Immature natural killer cell (primary cell): ENCODE results near the gene CCDC177. TPM values are rescaled to one million over a fixed set of nuclear protein-coding genes. Genes with fewer than 3 reads are reported as not detected.

Experiments used
- DNase-seq, 3 donors: peaks; one replicate each; pipeline ENCODE4 v3.0.0; 2022; ENCODE audit warnings: mixed read lengths in 1 of 3
- H3K27ac Mint-ChIP-seq, 6 donors: one replicate each; pipeline ENCODE4 v1.8.0; 2020; ENCODE audit warnings: mixed read lengths in 6 of 6, mild to moderate bottlenecking in 5 of 6, inconsistent platforms in 4 of 6, moderate library complexity in 3 of 6
- H3K27me3 Mint-ChIP-seq, 3 donors: one replicate each; pipeline ENCODE4 v1.8.0; 2020 to 2021; ENCODE audit warnings: low read depth in 3 of 3, mild to moderate bottlenecking in 3 of 3, mixed read lengths in 3 of 3, moderate library complexity in 3 of 3, inconsistent platforms in 1 of 3
- H3K36me3 Mint-ChIP-seq, 3 donors: one replicate each; pipeline ENCODE4 v1.8.0; 2020; ENCODE audit warnings: mixed read lengths in 3 of 3, inconsistent platforms in 2 of 3, mild to moderate bottlenecking in 2 of 3
- H3K4me1 Mint-ChIP-seq, 2 donors: one replicate each; pipeline ENCODE4 v1.8.0; 2020; ENCODE audit warnings: inconsistent platforms in 2 of 2, mild to moderate bottlenecking in 2 of 2, mixed read lengths in 2 of 2, moderate library complexity in 1 of 2
- H3K4me3 Mint-ChIP-seq, 5 donors: one replicate each; pipeline ENCODE4 v1.8.0; 2020; ENCODE audit warnings: mild to moderate bottlenecking in 5 of 5, mixed read lengths in 5 of 5, inconsistent platforms in 3 of 5, moderate library complexity in 3 of 5
- H3K9me3 Mint-ChIP-seq, 6 donors: one replicate each; pipeline ENCODE4 v1.8.0; 2020; ENCODE audit warnings: mild to moderate bottlenecking in 6 of 6, mixed read lengths in 6 of 6, inconsistent platforms in 4 of 6, moderate library complexity in 3 of 6
- polyA plus RNA-seq, 3 donors: library from polyadenylated mRNA; unstranded; fragments of 300-500 nt; fragmentation: Illumina TruSeq; gene quantifications; one replicate each; pipeline ENCODE4 v1.2.3, GENCODE V29; 2021

Gene CCDC177
- polyA plus RNA-seq, 3 donors from 2014 or later, result not detected

GRCh38 chr14:69587389-69587788, 12.7 kb upstream of the CCDC177 start:
- no peak overlapping the region for H3K4me3 Mint-ChIP-seq
- no peak overlapping the region for H3K27ac Mint-ChIP-seq

GRCh38 chr14:69586404-69586803, 11.7 kb upstream of the CCDC177 start:
- Mint-ChIP-seq H3K4me3 (no peak overlapping the region), H3K36me3 (no peaks in the 10 kb centered on the region), H3K9me3 (no peaks in the 10 kb centered on the region), H3K27ac (no peak overlapping the region), H3K27me3 (peaks cover 0 to 4% (median 2%) of the 10 kb centered on the region in 3 donors), H3K4me1 (no peaks in the 10 kb centered on the region)
- DNase-seq, result no peak

More at GRCh38 chr14:69587389-69587788, 12.7 kb upstream of the CCDC177 start:
- Mint-ChIP-seq H3K9me3 (no peaks in the 10 kb centered on the region), H3K4me1 (no peaks in the 10 kb centered on the region), H3K27me3 (peaks cover 2 to 4% (median 3%) of the 10 kb centered on the region in 3 donors), H3K36me3 (no peaks in the 10 kb centered on the region)
- DNase-seq, result no peak

GRCh38 chr14:69584389-69584788, 9.7 kb upstream of the CCDC177 start:
- Mint-ChIP-seq H3K36me3 (no peaks in the 10 kb centered on the region), H3K27ac (peak overlapping the region in 1 of 6 donors; percentile 68), H3K4me3 (no peak overlapping the region), H3K4me1 (no peaks in the 10 kb centered on the region), H3K27me3 (peaks cover 0 to 2% (median 0%) of the 10 kb centered on the region in 3 donors), H3K9me3 (no peaks in the 10 kb centered on the region)
- no peak for DNase-seq

GRCh38 chr14:69582829-69583228, 8.2 kb upstream of the CCDC177 start:
- H3K27ac Mint-ChIP-seq, result no peak overlapping the region

GRCh38 chr14:69582212-69582611, 7.5 kb upstream of the CCDC177 start:
- H3K36me3 Mint-ChIP-seq, result no peaks in the 10 kb centered on the region
- no peaks in the 10 kb centered on the region for H3K4me1 Mint-ChIP-seq
- no peak for DNase-seq
- no peak overlapping the region for H3K27ac Mint-ChIP-seq
- H3K27me3 Mint-ChIP-seq, result peaks cover 0 to 6% (median 5%) of the 10 kb centered on the region in 3 donors
- no peak overlapping the region for H3K4me3 Mint-ChIP-seq
- no peaks in the 10 kb centered on the region for H3K9me3 Mint-ChIP-seq

More at GRCh38 chr14:69582829-69583228, 8.2 kb upstream of the CCDC177 start:
- Mint-ChIP-seq H3K4me1 (no peaks in the 10 kb centered on the region), H3K27me3 (peaks cover 0 to 6% (median 5%) of the 10 kb centered on the region in 3 donors), H3K36me3 (no peaks in the 10 kb centered on the region), H3K9me3 (no peaks in the 10 kb centered on the region), H3K4me3 (no peak overlapping the region)
- no peak for DNase-seq

- DNase-seq, result no peak
- Mint-ChIP-seq H3K27ac (no peak overlapping the region), H3K9me3 (no peaks in the 10 kb centered on the region), H3K27me3 (peaks cover 4 to 10% (median 7%) of the 10 kb centered on the region in 3 donors), H3K4me3 (no peak overlapping the region), H3K36me3 (no peaks in the 10 kb centered on the region), H3K4me1 (no peaks in the 10 kb centered on the region)
Measured at GRCh38 chr14:69581316-69581935, 6.8 kb upstream of the CCDC177 start.

GRCh38 chr14:69580009-69580577, 5.4 kb upstream of the CCDC177 start:
- no peak overlapping the region for H3K4me3 Mint-ChIP-seq
- DNase-seq, result no peak
- no peak overlapping the region for H3K27ac Mint-ChIP-seq
- no peaks in the 10 kb centered on the region for H3K36me3 Mint-ChIP-seq
- H3K27me3 Mint-ChIP-seq, result peaks cover 4 to 15% (median 7%) of the 10 kb centered on the region in 3 donors
- H3K9me3 Mint-ChIP-seq, result no peaks in the 10 kb centered on the region
- no peaks in the 10 kb centered on the region for H3K4me1 Mint-ChIP-seq

GRCh38 chr14:69579476-69579875, 4.8 kb upstream of the CCDC177 start:
- Mint-ChIP-seq H3K4me3 (no peak overlapping the region), H3K4me1 (peaks cover 3 to 5% of the 10 kb centered on the region in 2 donors)

GRCh38 chr14:69574954-69575295, 254 bp upstream of the CCDC177 start:
- no peak overlapping the region for H3K27ac Mint-ChIP-seq
- H3K27me3 Mint-ChIP-seq, result peaks cover 9 to 27% (median 18%) of the 10 kb centered on the region in 3 donors
- H3K4me1 Mint-ChIP-seq, result peaks cover 7 to 8% of the 10 kb centered on the region in 2 donors
- H3K36me3 Mint-ChIP-seq, result no peaks in the 10 kb centered on the region
- no peak for DNase-seq
- peak overlapping the region; percentile 73 to 91 (median 88) for H3K4me3 Mint-ChIP-seq
- no peaks in the 10 kb centered on the region for H3K9me3 Mint-ChIP-seq

More at GRCh38 chr14:69579476-69579875, 4.8 kb upstream of the CCDC177 start:
- no peaks in the 10 kb centered on the region for H3K9me3 Mint-ChIP-seq
- no peak overlapping the region for H3K27ac Mint-ChIP-seq
- no peak for DNase-seq
- peaks cover 5 to 18% (median 10%) of the 10 kb centered on the region in 3 donors for H3K27me3 Mint-ChIP-seq
- H3K36me3 Mint-ChIP-seq, result no peaks in the 10 kb centered on the region

GRCh38 chr14:69573831-69574262, 824 bp downstream of the CCDC177 start:
- Mint-ChIP-seq H3K36me3 (no peaks in the 10 kb centered on the region), H3K4me1 (peaks cover 7 to 8% of the 10 kb centered on the region in 2 donors), H3K4me3 (peak overlapping the region in 3 of 5 donors; percentile 36 to 57 (median 52)), H3K27me3 (peaks cover 11 to 34% (median 21%) of the 10 kb centered on the region in 3 donors), H3K9me3 (no peaks in the 10 kb centered on the region), H3K27ac (no peak overlapping the region)
- DNase-seq, result no peak

GRCh38 chr14:69573205-69573830, 1.4 kb downstream of the CCDC177 start:
- Mint-ChIP-seq H3K27me3 (peaks cover 11 to 31% (median 19%) of the 10 kb centered on the region in 3 donors), H3K27ac (no peak overlapping the region), H3K9me3 (no peaks in the 10 kb centered on the region), H3K4me1 (peaks cover 7 to 8% of the 10 kb centered on the region in 2 donors), H3K4me3 (peak overlapping the region in 3 of 5 donors; percentile 36 to 57 (median 52)), H3K36me3 (no peaks in the 10 kb centered on the region)
- DNase-seq, result no peak

- H3K27ac Mint-ChIP-seq, result no peak overlapping the region
- peaks cover 11 to 28% (median 18%) of the 10 kb centered on the region in 3 donors for H3K27me3 Mint-ChIP-seq
- H3K36me3 Mint-ChIP-seq, result no peaks in the 10 kb centered on the region
- peak overlapping the region in 1 of 5 donors; percentile 48 for H3K4me3 Mint-ChIP-seq
- H3K9me3 Mint-ChIP-seq, result no peaks in the 10 kb centered on the region
- H3K4me1 Mint-ChIP-seq, result peaks cover 7 to 8% of the 10 kb centered on the region in 2 donors
- DNase-seq, result no peak
Measured at GRCh38 chr14:69572841-69573135, 1.9 kb downstream of the CCDC177 start.

- H3K27me3 Mint-ChIP-seq, result peaks cover 11 to 28% (median 20%) of the 10 kb centered on the region in 3 donors
- peaks cover 7 to 8% of the 10 kb centered on the region in 2 donors for H3K4me1 Mint-ChIP-seq
- no peak for DNase-seq
- peak overlapping the region in 2 of 5 donors; percentile 21 to 48 for H3K4me3 Mint-ChIP-seq
- no peaks in the 10 kb centered on the region for H3K9me3 Mint-ChIP-seq
- H3K36me3 Mint-ChIP-seq, result no peaks in the 10 kb centered on the region
- no peak overlapping the region for H3K27ac Mint-ChIP-seq
Measured at GRCh38 chr14:69572030-69572840, 2.4 kb downstream of the CCDC177 start.
